CD4-positive, alpha-beta T cell treated with Interleukin-17A for 1 hour (primary cell): ENCODE measurements around the gene OR3A2.
"Not testable (repeated sequence)": the region's sequence is repeated elsewhere in the genome, so short reads cannot be mapped to it uniquely, and the experiment has no call there.

Source experiments
- DNase-seq: peaks from one replicate; pipeline ENCODE4 v3.0.0-alpha.2; 2020

OR3A2 gene

GRCh38 chr17:3385869-3386816, at the start of gene OR3A2:
Gene OR3A2 (minus strand): TSS chr17:3386308.
- DNase-seq, result peak; percentile 31

GRCh38 chr17:3433741-3434140, 47.6 kb upstream of the OR3A2 start, which contains the start of gene OR1E2:
Gene OR1E2 (minus strand): TSS chr17:3433841. CDS start chr17:3433841, 0 bp downstream.
- DNase-seq, result no peak

- DNase-seq, result peak; percentile 1
Observed at GRCh38 chr17:3433215-3433614, 47.1 kb upstream of the OR3A2 start.

GRCh38 chr17:3418222-3418621, 32.1 kb upstream of the OR3A2 start:
- no peak for DNase-seq

GRCh38 chr17:3415610-3416009, 29.5 kb upstream of the OR3A2 start:
- DNase-seq, result no peak

- DNase-seq, result not testable (repeated sequence)
Observed at GRCh38 chr17:3412216-3412615, 26.1 kb upstream of the OR3A2 start.

- no peak for DNase-seq
Observed at GRCh38 chr17:3411070-3411469, 25.0 kb upstream of the OR3A2 start, which contains the start of gene OR3A3. Gene OR3A3 (plus strand): TSS chr17:3411370.

- not testable (repeated sequence) for DNase-seq
Observed at GRCh38 chr17:3403856-3404255, 17.7 kb upstream of the OR3A2 start.

GRCh38 chr17:3401786-3402185, 15.7 kb upstream of the OR3A2 start:
- DNase-seq, result no peak

- no peak for DNase-seq
Observed at GRCh38 chr17:3400055-3400454, 13.9 kb upstream of the OR3A2 start.

- no peak for DNase-seq
Observed at GRCh38 chr17:3398310-3398709, 12.2 kb upstream of the OR3A2 start, which contains the start of gene OR1E1. Gene OR1E1 (minus strand): TSS chr17:3398410. CDS start chr17:3398410, 0 bp downstream.

GRCh38 chr17:3397801-3398200, 11.7 kb upstream of the OR3A2 start:
- not testable (repeated sequence) for DNase-seq

GRCh38 chr17:3389791-3390190, 3.7 kb upstream of the OR3A2 start:
- DNase-seq, result no peak

- no peak for DNase-seq
Observed at GRCh38 chr17:3381957-3382356, 4.2 kb downstream of the OR3A2 start.

- DNase-seq, result no peak
Observed at GRCh38 chr17:3378321-3378720, 7.8 kb downstream of the OR3A2 start.

- DNase-seq, result not testable (repeated sequence)
Observed at GRCh38 chr17:3371167-3371566, 14.9 kb downstream of the OR3A2 start.

GRCh38 chr17:3342782-3343181, 43.3 kb downstream of the OR3A2 start:
- not testable (repeated sequence) for DNase-seq

GRCh38 chr17:3335876-3336275, 50.2 kb downstream of the OR3A2 start:
- no peak for DNase-seq

- no peak for DNase-seq
Observed at GRCh38 chr17:3318336-3318735, 67.8 kb downstream of the OR3A2 start.

GRCh38 chr17:3316836-3317235, 69.3 kb downstream of the OR3A2 start:
- no peak for DNase-seq

GRCh38 chr17:3308603-3309002, 77.5 kb downstream of the OR3A2 start:
- no peak for DNase-seq

- DNase-seq, result no peak
Observed at GRCh38 chr17:3298260-3298659, 87.8 kb downstream of the OR3A2 start, which contains the start of gene OR3A1. Gene OR3A1 (minus strand): TSS chr17:3298360. CDS start chr17:3292582, 5,778 bp downstream.

GRCh38 chr17:3295632-3296031, 90.5 kb downstream of the OR3A2 start:
- no peak for DNase-seq

GRCh38 chr17:3293548-3293947, 92.6 kb downstream of the OR3A2 start:
- DNase-seq, result not testable (repeated sequence)
